ENCODE results near the gene TSGA10IP.

GRCh38 chr11:65958774-65959420 is 13.6 kb downstream of the TSGA10IP start:
- TF ChIP-seq YY1 (IDR thresholded peaks at IDR 0.05; ENCODE audit: insufficient read depth, insufficient read length) (no peak), SUZ12 (IDR thresholded peaks at IDR 0.05; ENCODE audit: extremely low read depth, insufficient read depth, insufficient read length) (no peak)
